MCF 10A (cell line): ENCODE measurements around the gene POMT2. TPM values are rescaled to one million over a fixed set of nuclear protein-coding genes. Genes with fewer than 3 reads are reported as not detected.

Experiments
- BruUV-seq: library from RNA; stranded (reverse); fragments of 400-500 nt; replicated peaks from 2 replicates; lab custom pipeline; 2021; lab: Mats Ljungman, UMichigan
- CTCF ChIA-PET: fragments of 300-600 bp; sonication (Branson Sonifier 250); formaldehyde crosslinking; extraction: SDS; loops from one replicate; lab custom pipeline; 2021; ENCODE audit warnings: antibody characterized with exemption, inconsistent platforms; lab: Yijun Ruan, JAX
- POLR2A ChIA-PET: fragments of 300-600, 350-650 bp; sonication (Branson Sonifier 250); formaldehyde crosslinking; extraction: SDS; loops from one replicate; lab custom pipeline; 2020; ENCODE audit warnings: antibody characterized with exemption, inconsistent platforms; lab: Yijun Ruan, JAX
- DNase-seq: peaks from one replicate; pipeline ENCODE4 v3.0.0-alpha.2; 2018; ENCODE audit not compliant: unreplicated experiment
- H3K27ac Mint-ChIP-seq: one replicate; pipeline ENCODE4 v1.8.0; 2022; ENCODE audit warnings: mild to moderate bottlenecking, low read depth, mixed read lengths; ENCODE audit not compliant: unreplicated experiment
- H3K27me3 Mint-ChIP-seq: one replicate; pipeline ENCODE4 v1.8.0; 2022; ENCODE audit warnings: mixed read lengths; ENCODE audit not compliant: insufficient read depth, unreplicated experiment
- H3K36me3 Mint-ChIP-seq: one replicate; pipeline ENCODE4 v1.8.0; 2022; ENCODE audit warnings: mild to moderate bottlenecking, moderate library complexity, mixed read lengths; ENCODE audit not compliant: insufficient read depth, unreplicated experiment
- H3K4me1 Mint-ChIP-seq: one replicate; pipeline ENCODE4 v1.8.0; 2022; ENCODE audit warnings: mixed read lengths; ENCODE audit not compliant: insufficient read depth, unreplicated experiment
- H3K4me3 Mint-ChIP-seq: one replicate; pipeline ENCODE4 v1.8.0; 2022; ENCODE audit warnings: mild to moderate bottlenecking, moderate library complexity, mixed read lengths; ENCODE audit not compliant: unreplicated experiment
- H3K9me3 Mint-ChIP-seq: one replicate; pipeline ENCODE4 v1.8.0; 2022; ENCODE audit warnings: mixed read lengths; ENCODE audit not compliant: unreplicated experiment
- intact Hi-C: fragments of 100-400 bp; cut with micrococcal nuclease; formaldehyde crosslinking; loops from 2 replicates; pipeline ENCODE4 v1.14.1; 2022
- total RNA-seq: library from RNA; stranded (reverse); gene quantifications from 2 replicates; pipeline ENCODE4 v1.2.3, GENCODE V29; 2022
- TF ChIP-seq, protein P1 (sequence below): fragments of 200-600 bp; IDR thresholded peaks from one replicate; pipeline ENCODE4 v1.8.0; 2022; ENCODE audit warnings: antibody characterized with exemption, mild to moderate bottlenecking; ENCODE audit not compliant: unreplicated experiment

POMT2 gene
- total RNA-seq, 1 experiment from 2014 or later = 32.1 TPM

DNA sequence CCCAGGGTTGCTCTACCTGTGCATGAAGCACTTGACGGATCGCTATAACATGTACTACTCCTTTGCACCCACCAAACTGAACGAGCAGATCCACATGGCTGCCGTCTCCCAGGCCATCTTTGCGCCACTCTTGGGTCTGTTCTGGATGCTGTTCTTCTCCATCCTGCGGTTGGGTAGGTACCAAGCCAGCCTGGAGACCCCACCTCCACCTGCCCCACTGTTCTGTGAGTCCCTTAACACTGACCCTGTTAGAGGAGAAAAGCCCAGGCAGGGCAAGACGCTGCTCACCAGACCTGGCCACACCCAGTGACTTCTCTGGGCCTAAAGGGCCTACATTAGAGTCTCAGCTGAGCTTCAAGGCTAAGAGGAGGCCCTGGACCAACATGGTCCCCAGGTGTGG, 71.4 kb downstream of the POMT2 start:
- Mint-ChIP-seq H3K4me1 (no peaks in the 10 kb centered on the region), H3K27ac (no peak overlapping the region), H3K4me3 (no peak overlapping the region), H3K27me3 (no peaks in the 10 kb centered on the region), H3K9me3 (no peaks in the 10 kb centered on the region), H3K36me3 (peaks cover 18% of the 10 kb centered on the region)
- BruUV-seq = no TSS peak
- intact Hi-C loops = no loop called here
- DNase-seq = no peak
- ChIA-PET POLR2A (interaction anchor here (1.2 kb wide), 1 partner anchor 9 kb away, joined by 4 read pairs; no protein-coding TSS in a partner anchor), CTCF (no interaction called here)
- TF ChIP-seq, protein P1, sequence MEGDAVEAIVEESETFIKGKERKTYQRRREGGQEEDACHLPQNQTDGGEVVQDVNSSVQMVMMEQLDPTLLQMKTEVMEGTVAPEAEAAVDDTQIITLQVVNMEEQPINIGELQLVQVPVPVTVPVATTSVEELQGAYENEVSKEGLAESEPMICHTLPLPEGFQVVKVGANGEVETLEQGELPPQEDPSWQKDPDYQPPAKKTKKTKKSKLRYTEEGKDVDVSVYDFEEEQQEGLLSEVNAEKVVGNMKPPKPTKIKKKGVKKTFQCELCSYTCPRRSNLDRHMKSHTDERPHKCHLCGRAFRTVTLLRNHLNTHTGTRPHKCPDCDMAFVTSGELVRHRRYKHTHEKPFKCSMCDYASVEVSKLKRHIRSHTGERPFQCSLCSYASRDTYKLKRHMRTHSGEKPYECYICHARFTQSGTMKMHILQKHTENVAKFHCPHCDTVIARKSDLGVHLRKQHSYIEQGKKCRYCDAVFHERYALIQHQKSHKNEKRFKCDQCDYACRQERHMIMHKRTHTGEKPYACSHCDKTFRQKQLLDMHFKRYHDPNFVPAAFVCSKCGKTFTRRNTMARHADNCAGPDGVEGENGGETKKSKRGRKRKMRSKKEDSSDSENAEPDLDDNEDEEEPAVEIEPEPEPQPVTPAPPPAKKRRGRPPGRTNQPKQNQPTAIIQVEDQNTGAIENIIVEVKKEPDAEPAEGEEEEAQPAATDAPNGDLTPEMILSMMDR = no peak

GRCh38 chr14:77248666-77249065, 72.0 kb downstream of the POMT2 start:
- ChIA-PET POLR2A (no interaction called here), CTCF (no interaction called here)
- no TSS peak for BruUV-seq
- no peak overlapping the region for H3K27ac Mint-ChIP-seq
- no peak overlapping the region for H3K4me3 Mint-ChIP-seq
- H3K27me3 Mint-ChIP-seq = no peaks in the 10 kb centered on the region
- intact Hi-C loops = no loop called here
- H3K36me3 Mint-ChIP-seq = peaks cover 18% of the 10 kb centered on the region
- H3K4me1 Mint-ChIP-seq = no peaks in the 10 kb centered on the region
- no peaks in the 10 kb centered on the region for H3K9me3 Mint-ChIP-seq
- TF ChIP-seq, protein P1 = no peak
- no peak for DNase-seq

GRCh38 chr14:77246784-77247183, 73.9 kb downstream of the POMT2 start:
- intact Hi-C loops = no loop called here
- peaks cover 18% of the 10 kb centered on the region for H3K36me3 Mint-ChIP-seq
- no peak for DNase-seq
- TF ChIP-seq, protein P1 = no peak
- BruUV-seq = no TSS peak
- H3K27ac Mint-ChIP-seq = no peak overlapping the region
- H3K27me3 Mint-ChIP-seq = no peaks in the 10 kb centered on the region
- ChIA-PET CTCF (no interaction called here), POLR2A (interaction anchor here (0.7 kb wide), 1 partner anchor 1920 kb away, joined by 3 read pairs; no protein-coding TSS in a partner anchor)
- no peaks in the 10 kb centered on the region for H3K4me1 Mint-ChIP-seq
- H3K9me3 Mint-ChIP-seq = no peaks in the 10 kb centered on the region
- no peak overlapping the region for H3K4me3 Mint-ChIP-seq

DNA sequence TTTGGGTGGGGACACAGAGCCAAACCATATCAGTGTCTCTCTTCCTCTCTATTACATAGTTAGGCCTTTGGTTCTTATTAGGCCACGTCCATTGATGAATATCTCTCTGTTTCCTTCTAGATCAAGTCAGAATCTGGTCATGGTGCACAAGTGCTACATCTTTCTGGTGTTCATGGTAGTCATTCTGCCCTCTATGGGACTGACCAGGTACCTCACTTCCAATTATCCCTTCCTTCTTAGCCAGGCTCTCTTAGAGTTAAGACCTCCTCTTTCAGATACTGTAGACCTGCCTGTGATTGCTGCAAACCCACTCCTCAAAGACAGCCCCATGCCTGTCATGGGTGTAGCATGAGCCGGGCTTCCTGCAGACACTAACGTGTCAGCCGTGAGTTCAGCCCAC, 74.9 kb downstream of the POMT2 start:
- TF ChIP-seq, protein P1 = peak; percentile 5
- ChIA-PET CTCF (interaction anchor here (0.7 to 1.6 kb wide), 2 partner anchors 16 to 94 kb away, joined by 4 read pairs; no protein-coding TSS in a partner anchor), POLR2A (interaction anchor here (0.7 kb wide), 1 partner anchor 1921 kb away, joined by 3 read pairs; no protein-coding TSS in a partner anchor)
- H3K36me3 Mint-ChIP-seq = peaks cover 15% of the 10 kb centered on the region
- H3K9me3 Mint-ChIP-seq = no peaks in the 10 kb centered on the region
- no TSS peak for BruUV-seq
- H3K27me3 Mint-ChIP-seq = no peaks in the 10 kb centered on the region
- no peaks in the 10 kb centered on the region for H3K4me1 Mint-ChIP-seq
- DNase-seq = no peak
- H3K27ac Mint-ChIP-seq = no peak overlapping the region
- intact Hi-C loops = no loop called here
- no peak overlapping the region for H3K4me3 Mint-ChIP-seq
